Measurements from ENCODE around the gene NMNAT3.
A peak's percentile ranks its signal among the peaks of the same experiment; 100 is the strongest.

The NMNAT3 gene

GRCh38 chr3:139537795-139538621 is 139.8 kb downstream of the NMNAT3 start:
- DNase-seq: no peak

- no peak for DNase-seq
These were observed 140.4 kb downstream of the NMNAT3 start for GRCh38 chr3:139537361-139537760.

- DNase-seq: no peak
These were observed 142.5 kb downstream of the NMNAT3 start for GRCh38 chr3:139534992-139535879.

GRCh38 chr3:139534455-139534812 is 143.3 kb downstream of the NMNAT3 start:
- DNase-seq: no peak

GRCh38 chr3:139533781-139534454 is 143.9 kb downstream of the NMNAT3 start:
- DNase-seq: no peak

GRCh38 chr3:139532976-139533375 is 144.8 kb downstream of the NMNAT3 start:
- DNase-seq: no peak

GRCh38 chr3:139530717-139531116 is 147.1 kb downstream of the NMNAT3 start:
- no peak for DNase-seq

GRCh38 chr3:139529662-139530061 is 148.1 kb downstream of the NMNAT3 start:
- DNase-seq: no peak

GRCh38 chr3:139528924-139529323 is 148.8 kb downstream of the NMNAT3 start:
- DNase-seq: no peak

- peak in 1 of 6 experiments; percentile 2 for DNase-seq
These were observed 149.5 kb downstream of the NMNAT3 start for GRCh38 chr3:139528281-139528680.

- no peak for DNase-seq
These were observed 150.5 kb downstream of the NMNAT3 start for GRCh38 chr3:139527265-139527664.

- no peak for DNase-seq
These were observed 151.6 kb downstream of the NMNAT3 start for GRCh38 chr3:139526146-139526545.

GRCh38 chr3:139524841-139525636 is 152.7 kb downstream of the NMNAT3 start:
- no peak for DNase-seq

- no peak for DNase-seq
These were observed 154.1 kb downstream of the NMNAT3 start for GRCh38 chr3:139523718-139524117.

GRCh38 chr3:139523166-139523565 is 154.6 kb downstream of the NMNAT3 start:
- DNase-seq: no peak

GRCh38 chr3:139522421-139522820 is 155.4 kb downstream of the NMNAT3 start:
- DNase-seq: no peak

- DNase-seq: no peak
These were observed 156.0 kb downstream of the NMNAT3 start for GRCh38 chr3:139521816-139522215.

- DNase-seq: no peak
These were observed 156.6 kb downstream of the NMNAT3 start for GRCh38 chr3:139521144-139521543.

GRCh38 chr3:139519998-139520737 is 157.6 kb downstream of the NMNAT3 start:
- no peak for DNase-seq

GRCh38 chr3:139518926-139519842 is 158.6 kb downstream of the NMNAT3 start:
- no peak for DNase-seq

GRCh38 chr3:139518306-139518705 is 159.5 kb downstream of the NMNAT3 start:
- no peak for DNase-seq

Measured in stimulated activated naive CD4-positive, alpha-beta T cell (primary cell).